ENCODE measurements around the gene WDR89.
"Not testable (repeated sequence)": the region's sequence is repeated elsewhere in the genome, so short reads cannot be mapped to it uniquely, and the experiment has no call there.

The WDR89 gene

DNA sequence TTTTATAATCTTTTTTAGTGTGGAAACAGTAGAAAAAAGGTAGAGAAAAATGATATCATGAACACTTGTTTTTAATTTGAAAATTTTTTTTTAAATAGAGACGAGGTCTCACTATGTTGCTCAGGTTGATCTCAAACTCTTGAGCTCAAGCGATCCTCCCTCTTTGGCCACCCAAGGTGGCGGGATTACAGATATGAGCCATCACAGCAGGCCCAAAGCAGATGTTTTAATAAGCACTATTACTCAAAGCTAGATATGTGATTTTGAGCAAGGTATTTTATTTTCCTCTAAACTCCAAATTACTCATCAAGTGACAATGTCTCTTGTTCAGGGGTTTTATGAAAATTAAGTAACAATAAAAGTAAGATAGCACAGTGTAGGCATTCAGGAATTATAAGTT, 10.7 kb upstream of the WDR89 start:
- no peak for DNase-seq

DNA sequence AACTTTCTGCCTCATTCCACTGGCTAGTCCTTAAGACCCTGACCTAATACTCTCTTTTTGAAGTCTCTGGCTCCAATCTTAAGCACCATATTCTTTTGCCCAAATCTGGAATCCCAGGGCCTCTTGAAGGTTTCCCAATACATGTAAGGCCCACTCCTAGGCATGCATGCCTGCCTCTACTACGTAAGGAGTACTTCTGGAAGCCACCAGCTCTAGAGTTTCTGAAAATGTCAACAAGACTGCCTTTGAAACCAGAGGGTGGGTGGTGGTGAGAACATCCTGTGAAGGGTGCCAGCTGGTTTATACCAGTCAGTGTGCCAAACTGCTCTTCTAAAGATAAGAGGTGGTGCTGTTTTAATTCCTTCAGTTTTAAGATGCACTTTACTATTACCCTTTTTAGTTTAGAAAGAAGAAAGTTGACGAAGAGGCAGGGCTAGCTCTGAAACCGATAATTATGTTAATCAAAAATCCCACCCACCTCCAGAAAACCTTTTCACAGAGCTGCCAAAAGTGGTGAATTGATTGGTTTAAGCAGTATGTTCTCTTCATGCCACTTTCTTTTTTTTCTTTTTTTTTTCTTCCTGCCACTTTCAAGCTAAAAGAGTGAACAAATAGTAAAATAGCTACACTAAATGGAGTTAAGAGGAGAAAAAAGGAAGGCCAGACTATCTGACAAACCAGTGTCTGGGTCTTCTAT, 8.7 kb upstream of the WDR89 start:
- peak; percentile 66 for DNase-seq

DNA sequence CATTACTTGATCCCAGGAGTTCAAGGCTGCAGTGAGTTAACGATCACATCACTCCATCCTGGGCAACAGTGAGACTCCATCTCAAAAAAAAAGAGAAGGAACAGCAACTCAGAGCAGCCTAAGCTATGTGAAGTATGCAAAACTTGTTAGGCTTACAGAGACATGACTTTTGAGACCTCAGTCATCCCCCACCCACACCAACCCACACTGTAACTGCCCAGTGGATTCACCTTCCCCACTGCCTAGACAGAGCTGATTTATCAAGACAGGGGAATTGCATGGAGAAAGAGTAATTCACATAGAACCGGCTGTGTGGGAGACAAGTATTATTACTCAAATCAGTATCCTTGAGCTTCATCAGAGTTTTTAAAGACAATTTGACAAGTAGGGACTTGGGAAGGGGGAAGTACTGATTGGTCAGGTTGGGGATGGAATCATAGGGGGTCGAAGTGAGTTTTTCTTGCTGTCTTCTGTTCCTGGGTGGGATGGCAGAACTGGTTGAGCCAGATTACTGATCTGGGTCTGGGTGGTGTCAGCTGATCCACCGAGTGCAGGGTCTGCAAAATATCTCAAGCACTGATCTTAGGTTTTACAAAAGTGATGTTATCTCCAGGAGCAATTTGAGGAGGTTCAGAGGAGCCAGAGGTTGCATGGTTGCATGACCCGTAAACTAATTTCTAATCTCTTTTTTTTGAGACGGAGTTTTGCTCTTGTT, 6.2 kb upstream of the WDR89 start:
- no peak for DNase-seq

DNA sequence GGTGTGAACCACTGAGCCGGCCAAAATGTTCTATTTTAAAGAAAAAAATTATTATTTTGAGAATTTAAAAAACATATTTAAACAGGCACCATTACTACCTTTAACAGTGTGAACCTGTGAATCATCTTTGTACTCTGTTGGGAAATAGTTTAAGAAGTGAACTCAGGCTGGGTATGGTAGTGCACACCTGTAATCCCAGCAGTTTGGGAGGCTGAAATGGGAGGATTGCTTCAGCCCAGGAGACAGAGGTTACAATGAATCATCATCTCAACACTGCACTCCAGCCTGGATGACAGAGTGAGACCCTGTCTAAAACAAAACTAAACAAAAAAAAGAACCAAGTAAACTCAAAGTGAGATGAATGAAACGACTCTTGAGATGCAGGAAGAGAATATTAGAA, 3.1 kb upstream of the WDR89 start:
- no peak for DNase-seq

DNA sequence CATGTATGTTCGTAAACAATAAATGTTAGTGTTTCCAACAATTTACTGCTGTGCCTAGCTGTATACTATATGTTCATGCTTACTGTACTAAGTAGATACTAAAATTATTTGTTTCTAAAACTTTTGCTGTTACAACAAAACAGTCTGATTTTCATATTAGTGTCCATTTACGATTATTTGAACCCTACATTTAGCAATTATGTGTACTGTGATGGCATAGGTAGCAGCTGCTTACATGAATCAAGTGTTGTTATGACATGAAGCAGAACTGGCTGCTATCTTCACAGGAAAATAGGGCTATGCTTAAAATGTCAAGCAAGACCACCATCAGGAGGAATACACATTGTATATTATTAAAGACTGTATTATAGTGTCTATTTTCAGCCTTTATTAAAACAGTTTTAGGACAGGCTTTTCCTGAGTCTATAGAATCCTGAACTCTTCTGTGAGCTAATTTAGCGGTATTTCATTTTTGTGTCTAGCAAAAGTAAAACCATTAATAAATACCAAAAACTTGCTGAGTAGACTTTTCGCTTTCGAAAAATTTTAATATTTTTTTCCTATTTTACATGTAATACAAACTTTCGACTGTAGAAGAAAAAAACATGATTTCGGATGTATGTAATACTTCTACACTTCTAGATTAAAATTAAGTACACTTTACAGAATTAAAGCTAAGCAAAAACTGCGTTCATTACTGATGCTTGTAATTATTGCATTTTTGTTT, 1.1 kb upstream of the WDR89 start:
- DNase-seq, result no peak

DNA sequence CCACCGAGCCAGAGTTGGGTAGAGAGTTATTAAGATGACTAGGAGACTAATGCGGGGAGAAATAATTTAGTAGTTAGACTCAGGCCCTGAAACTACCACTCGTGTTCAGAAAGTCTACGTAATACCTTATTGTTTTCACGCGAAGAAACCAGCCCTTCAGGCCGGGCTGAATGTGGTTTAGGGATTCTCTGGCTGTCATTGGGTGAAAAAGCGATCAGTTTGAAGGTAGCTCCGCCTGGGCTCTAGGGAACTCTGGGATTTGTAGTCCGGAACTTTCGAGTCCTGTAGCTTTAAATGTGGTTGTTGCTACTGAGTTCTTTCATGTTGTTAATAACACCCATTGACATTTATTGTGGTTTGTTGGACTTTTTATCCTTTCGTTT, 549 bp upstream of the WDR89 start:
- peak; percentile 90 for DNase-seq

DNA sequence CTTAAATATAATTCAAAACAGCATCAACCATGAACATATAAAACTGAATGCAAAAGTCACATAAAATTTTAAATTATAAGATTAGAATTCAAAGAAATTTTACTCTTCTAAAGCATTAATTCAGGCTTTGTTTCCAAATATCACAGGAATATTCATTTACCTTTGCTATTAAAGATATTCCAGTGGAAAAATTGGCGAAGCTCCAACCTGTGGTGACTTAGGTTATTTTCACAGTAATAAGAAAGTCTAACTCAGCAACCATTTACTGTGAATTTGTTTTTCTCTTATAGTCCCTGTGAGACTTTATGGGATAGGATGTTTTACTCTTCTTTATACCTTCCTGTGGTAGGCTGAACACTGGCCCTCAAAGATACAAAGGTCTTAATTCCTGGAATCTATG, 3.2 kb downstream of the WDR89 start:
- no peak for DNase-seq

DNA sequence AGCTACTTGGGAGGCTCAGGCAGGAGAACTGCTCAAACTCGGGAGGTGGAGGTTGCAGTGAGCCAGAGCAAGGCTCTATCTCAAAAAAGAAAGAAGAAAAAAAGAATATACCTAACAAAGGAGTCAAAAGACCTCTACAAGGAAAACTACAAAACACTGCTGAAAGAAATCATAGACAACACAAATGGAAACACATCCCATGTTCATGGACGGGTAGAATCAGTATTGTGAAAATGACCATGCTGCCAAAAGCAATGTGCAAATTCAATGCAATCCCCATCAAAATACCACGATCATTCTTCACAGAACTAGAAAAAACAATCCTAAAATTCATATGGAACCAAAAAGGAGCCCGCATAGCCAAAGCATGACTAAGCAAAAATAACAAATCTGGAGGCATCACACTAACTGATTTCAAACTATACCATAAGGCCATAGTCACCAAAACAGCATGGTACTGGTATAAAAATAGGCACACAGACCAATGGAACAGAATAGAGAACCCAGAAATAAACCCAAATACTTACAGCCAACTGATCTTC, 5.5 kb downstream of the WDR89 start:
- DNase-seq, result not testable (repeated sequence)

DNA sequence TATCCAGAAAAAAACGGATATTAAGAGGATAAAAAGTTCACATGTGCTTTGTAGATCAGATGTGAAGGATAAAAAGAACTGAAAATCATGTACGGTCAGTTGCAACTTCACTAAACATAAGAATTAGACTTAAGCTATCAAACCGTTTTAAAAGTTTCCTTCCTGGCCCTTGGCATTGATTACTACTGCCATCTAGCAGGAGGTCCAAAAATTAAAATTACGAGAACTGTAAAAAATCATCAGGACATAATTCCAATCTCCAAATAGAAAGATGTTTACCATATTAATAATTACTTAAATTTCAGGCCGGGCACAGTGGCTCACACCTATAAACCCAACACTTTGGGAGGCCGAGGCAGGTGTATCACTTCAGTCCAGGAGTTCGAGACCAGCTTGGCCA, 7.9 kb downstream of the WDR89 start:
- DNase-seq, result no peak

DNA sequence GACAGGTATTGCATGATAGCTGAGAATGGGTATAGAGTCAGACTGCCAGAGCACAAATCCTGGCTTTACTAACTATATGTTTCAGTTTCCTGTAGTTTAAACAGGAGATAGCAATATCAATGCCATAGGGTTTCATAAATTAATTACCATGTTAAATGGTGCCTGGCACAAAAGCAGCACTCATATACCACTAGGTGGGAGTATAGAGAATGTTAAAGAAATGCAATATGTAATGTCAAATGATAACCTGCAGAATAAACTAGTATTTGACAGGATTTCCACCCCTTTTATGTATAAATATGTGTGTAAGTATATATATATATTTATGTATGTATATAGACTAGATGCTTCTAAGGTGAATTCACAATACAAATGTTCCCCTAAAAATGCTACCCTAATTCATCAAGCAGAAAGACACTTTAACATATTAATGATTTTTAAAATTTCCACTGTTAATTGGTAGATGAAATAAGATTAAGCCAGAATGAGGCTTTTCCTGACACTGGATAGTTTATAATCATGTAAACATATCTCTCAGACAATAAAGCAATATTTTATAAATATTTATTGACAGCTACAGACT, 8.6 kb downstream of the WDR89 start:
- DNase-seq, result no peak

DNA sequence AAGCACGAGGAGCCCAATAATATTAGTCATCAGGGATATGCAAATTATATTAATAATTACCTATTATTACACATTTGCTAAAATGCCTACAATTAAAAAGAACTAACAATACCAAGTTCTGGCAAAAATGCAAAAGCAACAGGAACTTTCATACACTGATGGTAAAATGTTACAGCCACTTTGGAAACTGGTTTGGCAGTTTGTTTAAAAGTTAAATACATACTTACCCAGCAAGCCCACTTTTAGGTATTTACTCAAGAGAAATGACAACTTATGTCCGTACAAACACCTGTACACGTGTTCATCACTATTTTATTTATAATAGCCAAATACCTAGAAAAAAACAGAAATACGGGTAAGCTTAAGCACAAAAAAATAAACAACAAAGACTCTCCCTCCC, 17.0 kb downstream of the WDR89 start:
- no peak for DNase-seq

DNA sequence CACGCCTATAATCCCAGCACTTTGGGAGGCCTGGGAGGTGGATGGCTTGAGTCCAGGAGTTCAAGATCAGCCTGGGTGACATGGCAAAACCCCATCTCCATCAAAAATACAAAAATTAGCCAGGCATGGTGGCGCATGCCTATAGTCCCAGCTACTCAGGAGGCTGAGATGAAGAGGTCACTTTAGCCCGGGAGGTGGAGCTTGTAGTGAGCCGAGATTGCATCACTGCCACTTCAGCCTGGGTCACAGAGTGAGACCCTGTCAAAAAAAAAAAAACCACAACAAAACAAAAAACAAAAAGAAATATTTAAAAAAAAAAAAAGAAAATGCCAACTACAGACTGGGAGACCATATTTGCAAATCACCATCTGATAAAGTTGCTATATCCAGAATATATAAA, 17.5 kb downstream of the WDR89 start:
- DNase-seq, result no peak

DNA sequence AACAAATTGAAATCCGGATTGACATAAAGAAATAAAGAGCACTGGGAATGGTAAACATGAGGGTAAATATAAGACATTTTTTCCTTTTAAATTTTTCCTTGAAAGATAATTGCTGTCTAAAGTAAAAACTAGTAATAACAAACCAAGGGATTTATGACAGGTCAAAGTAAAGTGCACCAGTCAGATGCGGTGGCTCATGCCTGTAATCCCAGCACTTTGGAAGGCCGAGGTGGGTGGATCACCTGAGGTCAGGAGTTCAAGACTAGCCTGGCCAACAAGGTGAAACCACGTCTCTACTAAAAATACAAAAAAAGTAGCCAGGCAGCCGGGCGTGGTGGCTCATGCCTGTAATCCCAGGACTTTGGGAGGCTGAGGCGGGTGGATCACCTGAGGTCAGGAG, 19.7 kb downstream of the WDR89 start:
- DNase-seq, result not testable (repeated sequence)

DNA sequence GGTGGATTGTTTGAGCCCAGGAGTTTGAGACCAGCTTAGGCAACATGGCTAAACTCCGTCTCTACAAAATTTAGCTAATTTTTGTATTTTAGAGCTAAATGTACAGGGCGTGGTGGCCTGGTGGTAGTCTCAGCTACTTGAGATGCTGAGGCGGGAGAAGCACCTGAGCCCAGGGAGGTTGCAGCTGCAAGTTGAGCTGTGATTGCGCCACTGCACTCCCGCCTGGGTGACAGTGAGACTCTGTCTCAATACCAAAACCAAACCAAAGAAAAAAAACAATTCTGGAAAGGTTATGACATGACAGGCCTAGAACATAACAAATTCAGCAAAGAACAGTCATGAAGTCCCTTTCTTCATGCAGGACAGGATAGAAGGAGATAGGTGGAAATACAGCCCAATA, 25.7 kb downstream of the WDR89 start:
- DNase-seq, result no peak

DNA sequence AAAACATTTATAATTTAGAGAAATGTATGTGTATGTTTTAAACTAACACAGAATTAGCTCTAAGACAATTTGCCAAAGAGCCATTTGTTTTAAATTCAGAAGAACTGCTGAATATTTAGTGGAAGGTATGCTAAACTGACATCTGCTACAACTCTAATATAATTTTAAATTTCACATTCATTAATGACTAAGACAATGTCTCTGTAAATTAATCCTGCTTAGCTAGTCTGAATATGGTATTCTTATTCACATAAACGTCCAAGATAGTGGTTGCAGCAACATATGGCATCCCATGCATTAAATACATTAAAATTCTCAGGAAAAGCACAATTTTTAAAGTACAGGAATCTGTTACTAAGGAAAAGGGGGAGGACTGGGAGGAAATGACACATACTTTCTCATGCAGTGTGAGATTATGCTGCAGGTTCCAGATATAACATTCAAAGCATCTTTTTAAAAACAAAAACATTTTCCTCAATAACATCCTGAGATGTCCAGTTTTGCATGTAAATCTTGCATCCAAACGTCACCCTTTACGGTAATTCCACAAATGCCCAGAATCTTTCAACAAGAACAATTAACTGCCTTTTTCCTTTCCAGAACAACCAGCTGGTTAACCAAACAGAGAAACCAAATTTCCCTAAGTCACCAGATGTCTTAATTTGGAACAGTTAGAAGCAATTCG, 26.9 kb downstream of the WDR89 start:
- no peak for DNase-seq

DNA sequence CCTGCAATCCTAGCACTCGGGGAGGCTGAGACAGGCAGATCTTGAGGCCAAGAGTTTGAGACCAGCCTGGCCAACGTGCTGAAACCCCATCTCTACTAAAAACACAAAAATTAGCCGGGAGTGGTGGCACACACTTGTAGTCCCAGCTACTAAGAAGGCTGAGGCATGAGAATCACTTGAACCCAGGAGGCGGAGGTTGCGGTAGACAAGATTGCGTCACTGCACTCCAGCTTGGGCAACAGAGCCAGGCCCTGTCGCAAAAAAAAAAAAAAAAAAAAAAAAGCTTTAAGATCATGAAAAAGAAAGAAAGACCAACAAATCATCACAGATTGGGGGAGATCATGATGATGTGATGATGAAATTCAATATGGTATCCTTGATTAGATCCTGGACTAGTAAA, 30.6 kb downstream of the WDR89 start:
- DNase-seq, result no peak

DNA sequence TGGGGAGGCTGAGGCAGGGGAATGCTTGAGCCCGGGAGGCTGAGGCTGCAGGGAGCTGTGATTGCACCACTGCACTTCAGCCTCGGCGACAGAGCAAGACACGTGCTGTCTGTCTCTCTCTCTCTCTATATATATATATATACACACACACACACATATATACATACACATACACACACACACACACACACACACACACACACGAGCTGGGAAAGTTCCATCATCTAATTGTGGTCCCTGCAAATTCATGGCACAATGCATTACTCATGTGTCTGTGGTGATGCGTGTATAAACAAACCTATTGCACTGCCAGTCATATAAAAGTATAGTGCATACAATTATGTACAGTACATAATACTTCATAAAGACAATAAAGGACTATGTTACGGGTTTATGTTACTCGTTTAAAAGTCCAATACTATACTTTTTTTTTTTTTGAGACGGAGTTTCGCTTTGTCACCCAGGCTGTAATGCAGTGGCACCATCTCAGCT, 36.6 kb downstream of the WDR89 start:
- DNase-seq, result no peak

DNA sequence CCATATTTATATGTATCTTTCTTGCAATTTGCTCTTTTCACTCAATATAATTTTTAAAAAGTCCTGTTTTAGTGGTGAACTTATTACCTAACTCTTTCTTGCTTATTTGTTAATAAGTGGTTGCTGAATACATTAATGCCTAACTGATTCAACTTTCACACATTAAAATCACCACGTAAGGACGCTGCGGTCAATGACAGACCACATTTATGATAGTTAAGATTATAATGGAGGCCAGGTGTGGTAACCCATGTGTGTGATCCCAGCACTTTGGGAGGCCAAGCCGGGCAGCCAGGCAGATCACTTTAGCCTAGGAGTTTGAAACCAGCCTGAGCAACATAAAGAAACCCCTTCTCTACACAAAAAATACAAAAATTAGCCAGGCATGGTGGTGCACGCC, 37.0 kb downstream of the WDR89 start:
- no peak for DNase-seq

DNA sequence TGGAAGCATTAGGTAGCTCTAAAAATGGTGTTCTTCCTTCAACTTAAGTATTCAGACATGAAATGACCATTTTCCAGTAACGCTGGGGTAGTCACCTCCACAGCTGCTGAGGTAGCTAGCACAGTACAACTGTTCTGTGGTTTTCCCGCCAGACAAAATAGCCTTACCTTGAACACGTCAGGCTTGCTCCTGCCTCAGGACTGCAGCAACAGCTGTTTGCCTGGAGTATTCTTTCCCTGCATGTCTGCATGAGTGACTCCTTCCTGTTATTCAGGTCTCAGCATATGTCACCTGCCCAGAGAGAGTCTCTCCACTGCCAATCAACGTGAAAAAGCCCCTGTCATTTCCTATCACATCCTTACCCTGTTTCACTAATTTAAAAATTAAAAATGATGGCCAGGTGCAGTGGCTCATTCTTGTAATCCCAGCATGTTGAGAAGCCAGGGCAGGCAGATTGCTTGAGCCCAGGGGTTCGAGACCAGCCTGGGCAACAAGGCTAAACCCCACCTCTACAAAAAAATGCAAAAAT, 37.9 kb downstream of the WDR89 start:
- no peak for DNase-seq

DNA sequence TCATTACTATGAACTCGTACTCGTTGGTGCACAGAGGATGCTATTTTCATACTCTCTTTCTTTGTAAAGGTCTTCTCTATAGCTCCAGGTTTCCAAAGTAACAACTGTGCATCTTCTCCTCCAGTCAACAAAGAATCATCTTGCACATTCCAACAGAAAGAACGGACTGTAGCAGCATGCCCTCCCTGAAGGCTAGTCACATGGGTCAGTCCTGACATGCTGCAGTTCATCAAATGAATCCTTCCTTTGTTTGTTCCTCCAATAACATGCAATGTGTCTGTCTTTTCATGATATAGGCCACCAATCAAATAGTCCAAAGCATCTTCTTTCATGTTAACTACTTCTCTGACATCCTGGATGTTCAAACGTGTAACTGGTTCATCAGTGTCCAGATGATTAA, 42.9 kb downstream of the WDR89 start:
- no peak for DNase-seq

DNA sequence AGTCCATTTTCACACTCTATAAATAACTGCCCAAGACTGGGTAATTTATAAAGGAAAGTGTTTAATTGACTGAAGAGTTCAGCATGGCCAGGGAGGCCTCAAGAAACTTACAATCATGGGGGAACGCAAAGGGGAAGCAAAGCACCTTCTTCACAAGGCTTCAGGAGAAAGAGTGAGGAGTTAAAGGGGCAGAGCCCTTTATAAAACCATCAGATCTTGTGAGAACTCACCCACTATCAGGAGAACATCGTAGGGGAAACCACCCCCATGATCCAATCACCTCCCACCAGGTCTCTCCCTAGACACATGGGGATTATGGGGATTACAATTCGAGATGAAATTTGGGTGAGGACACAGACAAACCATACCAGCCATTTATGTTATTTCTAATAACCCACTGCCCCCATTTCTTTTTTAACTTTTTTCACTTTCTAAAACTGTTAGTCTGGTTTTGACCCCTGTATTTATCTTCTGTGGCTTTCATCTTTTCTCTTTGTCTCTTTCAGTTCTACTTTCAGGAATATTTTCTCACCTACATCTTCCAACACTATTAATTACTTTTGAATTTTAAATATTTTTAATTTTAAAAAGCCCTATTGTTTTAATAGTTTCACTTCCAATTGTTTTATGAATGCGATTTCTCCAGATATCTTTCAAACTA, 44.5 kb downstream of the WDR89 start:
- no peak for DNase-seq

Data from CD4-positive, alpha-beta T cell treated with Interleukin-15 for 1 hour (primary cell).